PC-9 (cell line): ENCODE data around the gene ARIH1. TPM values are rescaled to one million over a fixed set of nuclear protein-coding genes. Genes with fewer than 3 reads are reported as not detected.

Source experiments
- BruUV-seq: library from RNA; stranded (reverse); fragments of 400-500 nt; replicated peaks from 2 replicates; lab custom pipeline; 2021; lab: Mats Ljungman, UMichigan
- CTCF ChIA-PET: fragments of 300-600 bp; sonication (Branson Sonifier 250); formaldehyde crosslinking; loops from one replicate; lab custom pipeline; 2022; ENCODE audit warnings: antibody characterized with exemption; lab: Charles Lee
- POLR2A ChIA-PET: fragments of 300-600 bp; sonication (Branson Sonifier 250); formaldehyde crosslinking; loops from one replicate; lab custom pipeline; 2022; ENCODE audit warnings: antibody characterized with exemption; ENCODE audit not compliant: unreplicated experiment; lab: Charles Lee
- DNase-seq, 2 experiments: peaks; one replicate each; pipeline versions ENCODE4 v3.0.0 to v3.0.0-alpha.2; 2015 to 2022; ENCODE audit warnings: mixed read lengths in 1 of 2
- H2AFZ ChIP-seq: fragments of 200-600 bp; sonication (generic); 2 replicates; pipeline ENCODE4 v1.8.1; 2017; ENCODE audit warnings: antibody characterized with exemption
- H3F3A ChIP-seq: fragments of 200-600 bp; sonication (generic); 2 replicates; pipeline ENCODE4 v1.8.1; 2017; ENCODE audit warnings: antibody characterized with exemption, mild to moderate bottlenecking, low read depth; ENCODE audit not compliant: insufficient read depth
- H3K27ac ChIP-seq: fragments of 200-600 bp; sonication (generic); 2 replicates; pipeline ENCODE4 v1.6.1; 2016; ENCODE audit warnings: mixed run types
- H3K27me3 ChIP-seq: fragments of 200-600 bp; sonication (generic); 2 replicates; pipeline ENCODE4 v1.6.1; 2016; ENCODE audit warnings: low read depth, mixed run types; ENCODE audit not compliant: insufficient read depth
- H3K36me3 ChIP-seq: fragments of 200-600 bp; sonication (generic); 2 replicates; pipeline ENCODE4 v1.6.1; 2016; ENCODE audit warnings: low read depth, mixed run types
- H3K4me1 ChIP-seq: fragments of 200-600 bp; sonication (generic); replicated peaks from 2 replicates; pipeline ENCODE4 v1.6.1; 2016; ENCODE audit warnings: mixed run types; ENCODE audit not compliant: insufficient read depth
- H3K4me2 ChIP-seq: fragments of 200-600 bp; sonication (generic); 2 replicates; pipeline ENCODE4 v1.6.1; 2017; ENCODE audit warnings: mixed run types
- H3K4me3 ChIP-seq: fragments of 200-600 bp; sonication (generic); 2 replicates; pipeline ENCODE4 v1.6.1; 2016; ENCODE audit warnings: mixed run types
- H3K79me2 ChIP-seq: fragments of 200-600 bp; sonication (generic); 2 replicates; pipeline ENCODE4 v1.6.1; 2017; ENCODE audit warnings: low read depth, mixed run types
- H3K9me2 ChIP-seq: fragments of 200-600 bp; sonication (generic); 2 replicates; pipeline ENCODE4 v1.8.1; 2017; ENCODE audit warnings: mild to moderate bottlenecking; ENCODE audit not compliant: insufficient read depth
- H3K9me3 ChIP-seq: fragments of 200-600 bp; sonication (generic); 2 replicates; pipeline ENCODE4 v1.8.1; 2016; ENCODE audit warnings: low read depth; ENCODE audit not compliant: insufficient read depth
- H4K20me1 ChIP-seq: fragments of 200-600 bp; sonication (generic); 2 replicates; pipeline ENCODE4 v1.8.1; 2017; ENCODE audit not compliant: insufficient read depth
- CTCF ChIP-seq: fragments of 200-600 bp; sonication (generic); conservative IDR thresholded peaks from 2 replicates; pipeline ENCODE4 v1.6.1; 2017; ENCODE audit warnings: mixed run types, antibody characterized with exemption, mild to moderate bottlenecking, moderate library complexity
- EZH2 ChIP-seq: fragments of 200-600 bp; sonication (generic); IDR thresholded peaks from 2 replicates; pipeline ENCODE4 v1.8.0; 2017; ENCODE audit warnings: antibody characterized with exemption, low read depth
- intact Hi-C: fragments of 100-400 bp; cut with micrococcal nuclease; formaldehyde crosslinking; loops from one replicate; pipeline ENCODE4 v1.10.0; 2022; ENCODE audit not compliant: unreplicated experiment
- total RNA-seq: library from RNA; stranded (reverse); gene quantifications from 2 replicates; pipeline ENCODE4 v1.2.3, GENCODE V29; 2021

The ARIH1 gene
- total RNA-seq, 1 experiment from 2014 or later, result 144 TPM

- Histone ChIP-seq H3K27me3 (no peaks in the 10 kb centered on the region), H3K9me2 (no peaks in the 10 kb centered on the region), H3K27ac (no peak overlapping the region), H3K4me2 (no peak overlapping the region), H3K9me3 (no peaks in the 10 kb centered on the region), H4K20me1 (no peaks in the 10 kb centered on the region), H3F3A (no peaks in the 10 kb centered on the region), H3K4me3 (no peak overlapping the region), H3K36me3 (no peaks in the 10 kb centered on the region), H3K4me1 (no peaks in the 10 kb centered on the region), H3K79me2 (no peaks in the 10 kb centered on the region), H2AFZ (no peak overlapping the region)
- POLR2A ChIA-PET, result no interaction called here
- CTCF ChIA-PET, result no interaction called here
- TF ChIP-seq EZH2 (no peak), CTCF (no peak)
- DNase-seq, result no peak
- BruUV-seq, result no TSS peak
- intact Hi-C loops, result no loop called here
Measured at GRCh38 chr15:72460402-72460801, 13.7 kb upstream of the ARIH1 start.

GRCh38 chr15:72463702-72464101 is 10.4 kb upstream of the ARIH1 start:
- H3K4me3 ChIP-seq, result no peak overlapping the region
- no peaks in the 10 kb centered on the region for H3F3A ChIP-seq
- no peaks in the 10 kb centered on the region for H3K9me3 ChIP-seq
- ChIA-PET CTCF (no interaction called here), POLR2A (no interaction called here)
- no peaks in the 10 kb centered on the region for H3K27me3 ChIP-seq
- no peak overlapping the region for H2AFZ ChIP-seq
- TF ChIP-seq CTCF (no peak), EZH2 (no peak)
- no peak overlapping the region for H3K4me2 ChIP-seq
- no peaks in the 10 kb centered on the region for H3K36me3 ChIP-seq
- H3K79me2 ChIP-seq, result no peaks in the 10 kb centered on the region
- no TSS peak for BruUV-seq
- no peaks in the 10 kb centered on the region for H3K9me2 ChIP-seq
- intact Hi-C loops, result no loop called here
- no peak for DNase-seq
- H3K4me1 ChIP-seq, result no peaks in the 10 kb centered on the region
- no peaks in the 10 kb centered on the region for H4K20me1 ChIP-seq
- no peak overlapping the region for H3K27ac ChIP-seq

GRCh38 chr15:72464251-72464650 is 9.9 kb upstream of the ARIH1 start:
- intact Hi-C loops, result no loop called here
- no peaks in the 10 kb centered on the region for H3K36me3 ChIP-seq
- H4K20me1 ChIP-seq, result no peaks in the 10 kb centered on the region
- no peaks in the 10 kb centered on the region for H3K9me2 ChIP-seq
- H3K4me3 ChIP-seq, result no peak overlapping the region
- H3K27me3 ChIP-seq, result no peaks in the 10 kb centered on the region
- ChIA-PET CTCF (no interaction called here), POLR2A (interaction anchor here (0.6 kb wide), 1 partner anchor 44 kb away, joined by 3 read pairs; no protein-coding TSS in a partner anchor)
- TF ChIP-seq CTCF, result no peak
- no peak for TF ChIP-seq EZH2
- no TSS peak for BruUV-seq
- H3K79me2 ChIP-seq, result no peaks in the 10 kb centered on the region
- no peaks in the 10 kb centered on the region for H3F3A ChIP-seq
- no peak overlapping the region for H2AFZ ChIP-seq
- no peaks in the 10 kb centered on the region for H3K4me1 ChIP-seq
- no peaks in the 10 kb centered on the region for H3K9me3 ChIP-seq
- no peak overlapping the region for H3K27ac ChIP-seq
- no peak overlapping the region for H3K4me2 ChIP-seq
- no peak for DNase-seq
